HG03045 (cell line): Measurements from ENCODE around the gene NSA2.
"Not testable (repeated sequence)": the region's sequence is repeated elsewhere in the genome, so short reads cannot be mapped to it uniquely, and the experiment has no call there.

ENCODE experiments used
- ATAC-seq: cut with Tn5 transposase; IDR thresholded peaks from one replicate; pipeline ENCODE4 v1.9.1; 2021; ENCODE audit warnings: mild to moderate bottlenecking, moderate library complexity; ENCODE audit not compliant: unreplicated experiment

The NSA2 gene

GRCh38 chr5:74766849-74767578 is at the start of gene NSA2, which contains the start of gene GFM2:
Gene NSA2 (plus strand): TSS chr5:74767249. CDS start chr5:74767361, 112 bp downstream.
Gene GFM2 (minus strand): TSS chr5:74767117. CDS start chr5:74763742, 3,375 bp downstream.
- peak; percentile 92 for ATAC-seq

GRCh38 chr5:74717596-74717995 is 49.5 kb upstream of the NSA2 start:
- no peak for ATAC-seq

DNA sequence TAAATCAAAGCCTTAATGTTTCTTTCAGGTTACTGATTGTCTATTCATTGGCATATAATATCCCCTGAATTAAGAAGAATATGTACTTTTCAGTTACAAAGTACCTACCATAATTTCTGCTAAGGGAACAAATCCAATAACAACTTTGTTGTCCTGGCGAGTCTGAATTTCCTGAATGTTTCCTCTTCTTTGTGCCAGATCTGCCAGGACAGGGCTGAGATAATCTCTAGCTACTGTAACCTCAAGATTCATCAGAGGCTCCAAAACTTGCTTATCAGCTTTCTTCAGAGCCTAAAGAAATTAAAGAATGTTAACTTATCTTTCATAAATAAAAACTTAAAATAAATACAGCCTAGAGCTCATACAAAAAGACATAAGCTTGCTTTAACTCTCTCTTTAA is 44.8 kb upstream of the NSA2 start:
- ATAC-seq: no peak

DNA sequence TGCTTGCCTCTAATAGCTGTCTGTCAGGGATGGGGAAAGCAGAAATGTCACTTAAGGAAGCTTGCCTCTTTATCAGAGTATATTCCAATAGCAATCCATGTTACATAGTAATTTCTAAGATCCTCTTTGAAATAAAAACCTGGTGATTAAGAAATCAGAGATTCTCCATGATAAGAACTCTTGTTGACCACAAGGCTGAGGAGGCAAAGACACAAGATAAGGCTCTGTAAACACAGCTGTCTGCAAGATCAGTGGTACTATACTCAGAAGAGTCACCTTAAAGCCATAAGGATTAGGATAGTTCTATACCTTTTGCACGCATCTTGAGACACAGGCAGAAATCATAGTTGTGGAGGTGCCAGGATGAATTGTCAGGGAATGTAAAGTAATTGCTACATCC is 41.7 kb upstream of the NSA2 start:
- no peak for ATAC-seq

DNA sequence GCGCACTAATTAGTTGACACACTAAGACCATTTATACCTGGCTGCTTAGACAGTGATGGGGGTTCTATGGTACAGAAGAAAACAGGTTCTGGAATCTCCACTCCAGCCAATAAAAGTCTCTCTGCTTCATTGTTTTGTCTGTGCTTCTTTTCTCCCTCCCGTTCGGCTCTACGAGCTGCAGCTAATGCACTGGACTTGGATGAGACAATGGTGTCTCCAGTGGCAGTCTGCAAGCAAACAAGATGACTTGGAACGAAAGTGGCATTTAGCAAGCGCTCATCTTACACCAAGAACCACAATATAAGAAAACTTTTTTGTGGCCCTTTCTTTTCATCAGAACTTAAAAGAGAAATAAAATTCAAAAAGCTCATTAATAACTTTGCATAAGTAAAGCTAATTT is 30.3 kb upstream of the NSA2 start:
- no peak for ATAC-seq

DNA sequence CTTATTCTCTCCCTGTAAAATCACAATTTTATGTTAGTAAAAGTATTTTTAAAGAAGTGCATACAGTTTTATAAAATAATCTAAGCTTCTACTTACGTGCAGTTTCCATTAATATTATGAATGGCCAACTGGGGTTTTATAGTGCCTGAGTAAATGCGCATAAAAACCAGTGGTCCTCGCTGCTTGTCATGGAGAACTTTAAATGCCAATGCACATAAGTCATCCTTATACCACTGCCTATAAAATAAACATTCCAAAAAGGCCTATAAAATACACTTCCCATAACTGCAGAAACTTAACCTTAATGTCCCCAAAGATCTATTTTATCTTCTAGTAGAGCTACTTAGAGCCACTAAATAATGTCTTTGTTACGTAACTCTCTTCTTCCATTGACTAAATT is 28.6 kb upstream of the NSA2 start:
- ATAC-seq: no peak

- not testable (repeated sequence) for ATAC-seq
Measured at GRCh38 chr5:74748742-74749141, 18.3 kb upstream of the NSA2 start.

DNA sequence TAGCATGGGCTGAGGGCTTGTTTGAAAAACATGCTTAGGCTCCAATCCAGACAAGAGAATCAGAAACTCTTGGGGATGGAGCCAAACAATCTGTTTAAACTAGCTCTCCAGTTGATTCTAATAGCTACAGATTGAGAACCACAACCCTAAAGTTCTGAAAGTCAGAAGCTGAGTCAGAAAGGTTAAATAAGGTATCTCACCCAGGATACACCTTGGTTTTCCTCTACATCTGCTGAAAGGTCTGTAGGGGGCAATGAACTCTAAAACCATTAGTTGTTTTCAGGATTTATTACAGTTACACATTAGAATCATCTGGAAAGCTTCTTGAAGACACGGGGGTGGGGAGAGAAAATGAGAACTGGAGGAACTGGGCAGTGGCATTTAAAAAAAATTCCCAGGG is 5.8 kb upstream of the NSA2 start:
- no peak for ATAC-seq

- no peak for ATAC-seq
Measured at GRCh38 chr5:74762599-74762998, 4.5 kb upstream of the NSA2 start.

DNA sequence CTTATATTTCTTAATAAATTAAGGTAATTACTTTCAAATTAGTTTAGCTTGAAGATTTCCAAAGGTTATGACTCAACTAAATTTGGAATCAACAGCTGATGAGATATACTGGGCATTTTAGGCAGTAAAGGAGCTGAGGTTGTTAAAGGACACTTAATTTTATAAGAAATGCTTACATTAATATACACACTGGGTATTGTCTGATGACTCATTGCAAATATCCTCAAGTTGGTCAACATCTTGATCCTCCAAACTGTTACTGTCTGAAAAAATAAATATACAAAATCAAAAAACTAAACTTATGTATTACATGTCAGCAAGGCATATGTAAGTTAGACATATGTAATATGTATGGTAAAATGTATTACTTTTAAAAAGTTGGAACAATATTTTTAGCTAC is 3.5 kb upstream of the NSA2 start:
- no peak for ATAC-seq

GRCh38 chr5:74765201-74765600 is 1.8 kb upstream of the NSA2 start:
- no peak for ATAC-seq

GRCh38 chr5:74765929-74766328 is 1.1 kb upstream of the NSA2 start:
- no peak for ATAC-seq

DNA sequence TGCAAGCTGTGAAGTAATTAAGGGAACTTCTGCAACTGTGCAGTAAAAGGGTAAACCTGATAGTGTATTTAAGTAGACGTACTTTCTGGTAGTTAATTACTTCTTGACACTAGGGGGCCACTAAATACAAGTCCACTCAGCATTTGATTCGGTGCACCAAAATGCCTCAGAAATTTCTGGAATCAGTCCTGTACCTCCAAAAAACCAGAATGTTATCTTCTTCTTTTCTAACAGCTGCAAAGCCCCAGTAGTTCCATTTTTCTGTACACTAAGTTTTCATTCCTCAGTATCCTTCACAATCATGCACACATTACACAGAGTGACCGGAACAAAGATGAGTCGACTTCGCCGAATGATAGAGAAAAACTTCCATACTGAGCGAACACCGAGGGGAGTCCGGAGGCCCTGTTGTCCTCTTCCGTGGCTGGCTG is 616 bp upstream of the NSA2 start:
- peak; percentile 25 for ATAC-seq

- ATAC-seq: peak; percentile 21
Measured at GRCh38 chr5:74767579-74767913, 497 bp downstream of the NSA2 start.

- ATAC-seq: no peak
Measured at GRCh38 chr5:74772359-74772758, 5.3 kb downstream of the NSA2 start.

GRCh38 chr5:74778609-74779008 is 11.6 kb downstream of the NSA2 start:
- ATAC-seq: no peak

- ATAC-seq: no peak
Measured at GRCh38 chr5:74786851-74787250, 19.8 kb downstream of the NSA2 start.

DNA sequence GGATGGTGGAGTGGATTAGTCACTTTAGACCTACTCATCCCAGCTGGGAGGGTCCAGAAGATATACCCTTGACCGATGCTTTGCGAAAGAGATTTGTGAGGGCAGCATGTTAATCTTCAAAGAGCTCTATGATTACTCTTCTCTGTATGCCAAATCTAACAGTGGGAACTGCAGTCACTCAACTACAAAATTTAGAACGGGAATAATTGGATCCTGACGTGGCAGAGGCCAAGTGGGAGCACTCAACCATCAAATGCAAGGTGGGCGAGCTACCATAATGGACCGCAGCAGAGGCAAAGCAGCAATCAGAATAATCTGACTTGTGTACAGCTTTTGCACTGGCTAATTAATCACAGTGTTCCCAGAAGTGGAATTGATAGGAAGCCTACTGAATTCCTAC is 20.4 kb downstream of the NSA2 start:
- no peak for ATAC-seq

GRCh38 chr5:74791669-74792068 is 24.6 kb downstream of the NSA2 start:
- not testable (repeated sequence) for ATAC-seq

GRCh38 chr5:74798977-74799911 is 32.2 kb downstream of the NSA2 start:
- no peak for ATAC-seq

- ATAC-seq: no peak
Measured at GRCh38 chr5:74801197-74801596, 34.1 kb downstream of the NSA2 start.

- no peak for ATAC-seq
Measured at GRCh38 chr5:74801941-74802340, 34.9 kb downstream of the NSA2 start.
